ENCODE results near the gene ARHGEF33.

GRCh38 chr2:39023649-39024048 lies 134.0 kb downstream of the ARHGEF33 start:
- TF ChIP-seq CTCF (IDR thresholded peaks at IDR 0.05; ENCODE audit: low read depth, low read length): no peak
- no peak for TF ChIP-seq EZH2phosphoT487 (IDR thresholded peaks at IDR 0.05; ENCODE audit: low read depth)

Measured in OCI-LY3 (cell line).